ENCODE measurements around the gene COPS2. TPM values are rescaled to one million over a fixed set of nuclear protein-coding genes. Genes with fewer than 3 reads are reported as not detected.
A peak's percentile ranks its signal among the peaks of the same experiment; 100 is the strongest.

COPS2 gene
- total RNA-seq, 1 experiment from 2014 or later, result 88.3 TPM

GRCh38 chr15:49110158-49110944, 45.0 kb downstream of the COPS2 start:
- no peak overlapping the region for H3K18ac ChIP-seq (ENCODE audit: insufficient read length, low read depth, low read length)
- H4K8ac ChIP-seq (replicated peaks; ENCODE audit: insufficient read length, low read depth, low read length), result no peak overlapping the region
- H3K9me3 ChIP-seq (ENCODE audit: control insufficient read depth, low read depth, low read length), result no peaks in the 10 kb centered on the region
- no peaks in the 10 kb centered on the region for H3K27me3 ChIP-seq (ENCODE audit: insufficient read depth, low read length)
- H3K9ac ChIP-seq (ENCODE audit: extremely low read depth, insufficient read length, low read length), result no peak overlapping the region
- no peak overlapping the region for H2BK12ac ChIP-seq (ENCODE audit: insufficient read length, low read depth, low read length)
- H2BK15ac ChIP-seq (ENCODE audit: low read depth, low read length), result no peak overlapping the region
- peaks cover 5 to 7% of the 10 kb centered on the region in 2 experiments for H3K4me1 Mint-ChIP-seq
- H3K14ac ChIP-seq (ENCODE audit: insufficient read depth, low read length), result no peak overlapping the region
- H2AFZ ChIP-seq (ENCODE audit: low read length), result no peak overlapping the region
- no peak overlapping the region for H2BK5ac ChIP-seq (ENCODE audit: insufficient read length, low read length)
- no peaks in the 10 kb centered on the region for H3K4me1 ChIP-seq (ENCODE audit: insufficient read depth, low read length)
- H3K4me3 Mint-ChIP-seq, result no peak overlapping the region
- no peaks in the 10 kb centered on the region for H3K79me2 ChIP-seq (ENCODE audit: insufficient read depth, low read length)
- H3K27ac Mint-ChIP-seq, result no peak overlapping the region; a peak in 1 of 7 replicates
- H4K20me1 ChIP-seq (ENCODE audit: control insufficient read depth, insufficient read depth, insufficient read length), result no peaks in the 10 kb centered on the region
- H3K79me1 ChIP-seq (ENCODE audit: insufficient read depth, low read depth, low read length, poor library complexity, severe bottlenecking), result no peaks in the 10 kb centered on the region
- H3K23me2 ChIP-seq (ENCODE audit: insufficient read length, low read depth, low read length, poor library complexity, severe bottlenecking), result no peaks in the 10 kb centered on the region
- H2BK120ac ChIP-seq (ENCODE audit: low read depth, low read length, poor library complexity, severe bottlenecking), result no peak overlapping the region
- no peak for TF ChIP-seq CTCF (conservative IDR thresholded peaks at IDR 0.05)
- peaks cover 8 to 15% of the 10 kb centered on the region in 2 experiments; a peak in 3 of 5 replicates for H3K9me3 Mint-ChIP-seq
- no peak overlapping the region for H4K91ac ChIP-seq (ENCODE audit: insufficient read length, low read depth, low read length)
- no peak overlapping the region for H3T11ph ChIP-seq (ENCODE audit: low read length)
- no peak overlapping the region for H3K56ac ChIP-seq (ENCODE audit: insufficient read length, low read depth, low read length)
- WGBS (ENCODE audit: extremely low coverage, insufficient read length, low lambda C conversion rate), result no CpG with 5 or more reads among the region's 2 CpGs
- no peak overlapping the region for H3K4me2 ChIP-seq (ENCODE audit: insufficient read depth, insufficient read length, low read length)
- H3K27ac ChIP-seq (ENCODE audit: insufficient read length, low read depth, low read length), result no peak overlapping the region
- no peaks in the 10 kb centered on the region for H3K27me3 Mint-ChIP-seq (ENCODE audit: low read depth)
- DNase-seq, result peak; percentile 57
- no peak overlapping the region for H3K4ac ChIP-seq (ENCODE audit: low read depth, low read length)
- peaks cover 15 to 32% (median 25%) of the 10 kb centered on the region in 3 experiments for H3K36me3 Mint-ChIP-seq (ENCODE audit: insufficient read depth in 1 of 3, low read depth in 3 of 3)
- no peak overlapping the region for H2BK20ac ChIP-seq (ENCODE audit: low read depth, low read length, poor library complexity, severe bottlenecking)
- H4K5ac ChIP-seq (ENCODE audit: insufficient read length, low read depth, low read length), result no peak overlapping the region
- no peak overlapping the region for H3K23ac ChIP-seq (ENCODE audit: insufficient read length, low read depth, low read length)
- H2AK5ac ChIP-seq (ENCODE audit: insufficient read length, low read length), result no peak overlapping the region

Data from H9 (cell line).